HCT116 (cell line): ENCODE measurements around the gene MED27.

Source experiments
- ELF1 ChIP-seq: IDR thresholded peaks from 2 replicates; pipeline ENCODE4 v1.6.1; 2012; ENCODE audit warnings: low read depth, borderline replicate concordance
- EZH2 ChIP-seq: fragments of 200-600 bp; sonication (generic); IDR thresholded peaks from 2 replicates; pipeline ENCODE4 v1.6.1; 2017; ENCODE audit warnings: antibody characterized with exemption, mixed run types
- EZH2phosphoT487 ChIP-seq: fragments of 200-600 bp; IDR thresholded peaks from 2 replicates; pipeline ENCODE4 v1.6.1; 2018; ENCODE audit warnings: antibody characterized with exemption, borderline replicate concordance
- POLR2AphosphoS5 ChIP-seq: IDR thresholded peaks from 2 replicates; pipeline ENCODE4 v1.6.1; 2011; ENCODE audit warnings: mild to moderate bottlenecking, low read depth, low read length, moderate library complexity
- SIN3A ChIP-seq: IDR thresholded peaks from 2 replicates; pipeline ENCODE4 v1.6.1; 2012; ENCODE audit warnings: low read depth
- ZBTB33 ChIP-seq: IDR thresholded peaks from 2 replicates; pipeline ENCODE4 v1.6.1; 2011; ENCODE audit warnings: mild to moderate bottlenecking, low read length, moderate library complexity; ENCODE audit not compliant: insufficient replicate concordance; ENCODE audit errors: extremely low read depth
- ZFX ChIP-seq: fragments of 450-650 bp; IDR thresholded peaks from 2 replicates; pipeline ENCODE4 v1.6.1; 2017
- ZNF274 ChIP-seq: fragments of 200-500 bp; sonication (Bioruptor generic); IDR thresholded peaks from 2 replicates; pipeline ENCODE4 v1.6.1; 2014; ENCODE audit warnings: mild to moderate bottlenecking, low read depth, low read length, inconsistent platforms
- TF ChIP-seq, protein P1 (sequence below), 3 experiments: fragments of 200-600 bp in 1 of 3; sonication (generic) in 1 of 3; IDR thresholded peaks in 2 of 3; conservative IDR thresholded peaks in 1 of 3; 2 replicates each; pipeline ENCODE4 v1.5.1; 2012 to 2017; ENCODE audit warnings: low read depth in 2 of 3, low read length in 2 of 3, antibody characterized with exemption in 1 of 3, borderline replicate concordance in 1 of 3, control low read depth in 1 of 3, mild to moderate bottlenecking in 1 of 3, mixed read lengths in 1 of 3, mixed run types in 1 of 3, moderate library complexity in 1 of 3; ENCODE audit not compliant: insufficient read depth in 1 of 3
- TF ChIP-seq, protein P2 (sequence below): IDR thresholded peaks from 2 replicates; pipeline ENCODE4 v1.6.1; 2012

GRCh38 chr9:131886826-131887225 lies 192.8 kb downstream of the MED27 start:
- TF ChIP-seq, protein P1, sequence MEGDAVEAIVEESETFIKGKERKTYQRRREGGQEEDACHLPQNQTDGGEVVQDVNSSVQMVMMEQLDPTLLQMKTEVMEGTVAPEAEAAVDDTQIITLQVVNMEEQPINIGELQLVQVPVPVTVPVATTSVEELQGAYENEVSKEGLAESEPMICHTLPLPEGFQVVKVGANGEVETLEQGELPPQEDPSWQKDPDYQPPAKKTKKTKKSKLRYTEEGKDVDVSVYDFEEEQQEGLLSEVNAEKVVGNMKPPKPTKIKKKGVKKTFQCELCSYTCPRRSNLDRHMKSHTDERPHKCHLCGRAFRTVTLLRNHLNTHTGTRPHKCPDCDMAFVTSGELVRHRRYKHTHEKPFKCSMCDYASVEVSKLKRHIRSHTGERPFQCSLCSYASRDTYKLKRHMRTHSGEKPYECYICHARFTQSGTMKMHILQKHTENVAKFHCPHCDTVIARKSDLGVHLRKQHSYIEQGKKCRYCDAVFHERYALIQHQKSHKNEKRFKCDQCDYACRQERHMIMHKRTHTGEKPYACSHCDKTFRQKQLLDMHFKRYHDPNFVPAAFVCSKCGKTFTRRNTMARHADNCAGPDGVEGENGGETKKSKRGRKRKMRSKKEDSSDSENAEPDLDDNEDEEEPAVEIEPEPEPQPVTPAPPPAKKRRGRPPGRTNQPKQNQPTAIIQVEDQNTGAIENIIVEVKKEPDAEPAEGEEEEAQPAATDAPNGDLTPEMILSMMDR (IDR thresholded peaks at IDR 0.05 in 2 of 3, conservative IDR thresholded peaks at IDR 0.05 in 1 of 3; ENCODE audit: borderline replicate concordance in 1 of 3, insufficient read depth in 1 of 3, low read depth in 2 of 3, low read length in 2 of 3): no peak
- TF ChIP-seq EZH2 (no peak), ZFX (no peak), EZH2phosphoT487 (no peak), ELF1 (no peak), SIN3A (no peak), ZBTB33 (no peak), ZNF274 (no peak), POLR2AphosphoS5 (no peak)
- TF ChIP-seq, protein P2, sequence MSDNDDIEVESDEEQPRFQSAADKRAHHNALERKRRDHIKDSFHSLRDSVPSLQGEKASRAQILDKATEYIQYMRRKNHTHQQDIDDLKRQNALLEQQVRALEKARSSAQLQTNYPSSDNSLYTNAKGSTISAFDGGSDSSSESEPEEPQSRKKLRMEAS: no peak
